Cerebellar cortex (tissue), 1 donor: ENCODE measurements around the gene OR2T6.
"Not testable (repeated sequence)": the region's sequence is repeated elsewhere in the genome, so short reads cannot be mapped to it uniquely, and the experiment has no call there.

Experiments
- DNase-seq: peaks from one replicate; pipeline ENCODE4 v3.0.0-alpha.2; 2015; ENCODE audit warnings: low spot score

OR2T6 gene

GRCh38 chr1:248433811-248434415 lies 58.4 kb downstream of the OR2T6 start:
- not testable (repeated sequence) for DNase-seq

- not testable (repeated sequence) for DNase-seq
Measured at GRCh38 chr1:248434913-248435312, 59.4 kb downstream of the OR2T6 start.

- DNase-seq = not testable (repeated sequence)
Measured at GRCh38 chr1:248436303-248436702, 60.8 kb downstream of the OR2T6 start.

- DNase-seq = not testable (repeated sequence)
Measured at GRCh38 chr1:248438668-248439067, 63.1 kb downstream of the OR2T6 start.

- DNase-seq = not testable (repeated sequence)
Measured at GRCh38 chr1:248439283-248439682, 63.7 kb downstream of the OR2T6 start.
